Measurements from ENCODE around the gene MEAF6. TPM values are rescaled to one million over a fixed set of nuclear protein-coding genes. Genes with fewer than 3 reads are reported as not detected.
"Not testable (repeated sequence)": the region's sequence is repeated elsewhere in the genome, so short reads cannot be mapped to it uniquely, and the experiment has no call there.

Gene MEAF6
- total RNA-seq, 1 donor from 2014 or later = 62.3 TPM

DNA sequence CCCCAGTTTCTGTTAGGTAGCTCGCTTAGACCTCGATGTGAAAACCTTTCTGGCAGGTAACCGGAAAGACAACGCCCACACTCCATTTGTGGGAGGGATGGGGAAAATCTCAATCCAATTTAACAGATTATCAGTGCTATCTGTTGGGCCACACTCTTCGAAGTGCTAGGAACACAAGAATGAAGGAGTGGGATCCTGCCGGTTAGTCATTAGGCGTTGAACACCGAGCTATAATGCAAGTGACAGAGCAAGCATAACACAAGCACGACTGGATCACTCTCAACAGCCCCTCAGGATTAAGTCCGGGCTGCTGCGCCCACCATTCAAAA is 39.0 kb upstream of the MEAF6 start:
- DNase-seq (ENCODE audit: extremely low spot score, unreplicated experiment) = no peak

GRCh38 chr1:37549341-37549740 is 34.8 kb upstream of the MEAF6 start:
- Mint-ChIP-seq H3K27ac (ENCODE audit: unreplicated experiment) (no peak overlapping the region), H3K4me1 (ENCODE audit: unreplicated experiment) (peaks cover 22% of the 10 kb centered on the region), H3K4me3 (ENCODE audit: unreplicated experiment) (no peak overlapping the region), H3K27me3 (ENCODE audit: unreplicated experiment) (no peaks in the 10 kb centered on the region), H3K9me3 (ENCODE audit: unreplicated experiment) (no peaks in the 10 kb centered on the region), H3K36me3 (ENCODE audit: unreplicated experiment) (peaks cover 23% of the 10 kb centered on the region)
- DNase-seq (ENCODE audit: extremely low spot score, unreplicated experiment) = no peak
- no peak for TF ChIP-seq CTCF (IDR thresholded peaks at IDR 0.05)

More for the DNA sequence above, 39.0 kb upstream of the MEAF6 start:
- Mint-ChIP-seq H3K4me3 (ENCODE audit: unreplicated experiment) (peak overlapping the region; percentile 97), H3K36me3 (ENCODE audit: unreplicated experiment) (peaks cover 10% of the 10 kb centered on the region), H3K27ac (ENCODE audit: unreplicated experiment) (peak overlapping the region; percentile 95), H3K4me1 (ENCODE audit: unreplicated experiment) (peaks cover 37% of the 10 kb centered on the region), H3K27me3 (ENCODE audit: unreplicated experiment) (no peaks in the 10 kb centered on the region), H3K9me3 (ENCODE audit: unreplicated experiment) (no peaks in the 10 kb centered on the region)
- no peak for TF ChIP-seq CTCF (IDR thresholded peaks at IDR 0.05)

DNA sequence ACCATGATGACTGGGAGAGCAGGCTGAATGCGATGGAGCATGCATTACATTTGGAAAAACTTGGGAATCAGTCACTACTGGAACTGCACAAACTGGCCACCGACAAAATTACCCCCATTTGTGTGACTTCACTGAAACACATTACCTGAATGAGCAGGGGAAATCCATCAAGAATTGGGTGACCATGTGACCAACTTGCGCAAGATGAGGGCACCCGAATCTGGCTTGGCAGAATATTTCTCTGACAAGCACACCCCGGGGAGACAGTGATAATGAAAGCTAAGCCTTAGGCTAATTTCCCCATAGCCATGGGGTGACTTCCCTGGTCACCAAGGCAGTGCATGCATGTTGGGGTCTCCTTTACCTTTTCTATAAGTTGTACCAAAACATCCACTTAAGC is 30.5 kb upstream of the MEAF6 start:
- no peaks in the 10 kb centered on the region for H3K4me1 Mint-ChIP-seq (ENCODE audit: unreplicated experiment)
- no peak overlapping the region for H3K27ac Mint-ChIP-seq (ENCODE audit: unreplicated experiment)
- H3K4me3 Mint-ChIP-seq (ENCODE audit: unreplicated experiment) = no peak overlapping the region
- DNase-seq (ENCODE audit: extremely low spot score, unreplicated experiment) = no peak
- peaks cover 35% of the 10 kb centered on the region for H3K36me3 Mint-ChIP-seq (ENCODE audit: unreplicated experiment)
- no peaks in the 10 kb centered on the region for H3K27me3 Mint-ChIP-seq (ENCODE audit: unreplicated experiment)
- no peak for TF ChIP-seq CTCF (IDR thresholded peaks at IDR 0.05)
- no peaks in the 10 kb centered on the region for H3K9me3 Mint-ChIP-seq (ENCODE audit: unreplicated experiment)

DNA sequence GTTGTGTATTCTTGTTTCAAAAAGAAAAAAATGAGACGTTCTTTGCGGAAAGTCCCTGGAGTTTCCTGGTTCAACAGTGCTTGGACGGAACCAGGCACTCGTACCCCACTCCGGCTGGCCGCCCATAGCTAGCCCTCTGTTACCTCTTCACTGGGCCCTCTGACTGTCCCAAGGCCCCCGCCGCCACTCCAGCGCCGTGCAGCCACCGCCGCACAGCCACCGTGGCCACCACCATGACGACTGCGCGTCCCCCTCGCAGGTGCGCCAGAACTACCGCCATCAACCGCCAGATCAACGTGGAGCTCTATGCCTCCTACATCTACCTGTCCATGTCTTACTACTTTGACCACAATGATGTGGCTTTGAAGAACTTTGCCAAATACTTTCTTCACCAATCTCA is 30.0 kb upstream of the MEAF6 start:
- DNase-seq (ENCODE audit: extremely low spot score, unreplicated experiment) = no peak
- no peak overlapping the region for H3K4me3 Mint-ChIP-seq (ENCODE audit: unreplicated experiment)
- H3K27me3 Mint-ChIP-seq (ENCODE audit: unreplicated experiment) = no peaks in the 10 kb centered on the region
- TF ChIP-seq CTCF (IDR thresholded peaks at IDR 0.05) = no peak
- no peaks in the 10 kb centered on the region for H3K4me1 Mint-ChIP-seq (ENCODE audit: unreplicated experiment)
- no peak overlapping the region for H3K27ac Mint-ChIP-seq (ENCODE audit: unreplicated experiment)
- H3K9me3 Mint-ChIP-seq (ENCODE audit: unreplicated experiment) = no peaks in the 10 kb centered on the region
- H3K36me3 Mint-ChIP-seq (ENCODE audit: unreplicated experiment) = peaks cover 33% of the 10 kb centered on the region

GRCh38 chr1:37540036-37540785 is 25.6 kb upstream of the MEAF6 start:
- no peaks in the 10 kb centered on the region for H3K9me3 Mint-ChIP-seq (ENCODE audit: unreplicated experiment)
- no peak for DNase-seq (ENCODE audit: extremely low spot score, unreplicated experiment)
- no peaks in the 10 kb centered on the region for H3K27me3 Mint-ChIP-seq (ENCODE audit: unreplicated experiment)
- peaks cover 40% of the 10 kb centered on the region for H3K36me3 Mint-ChIP-seq (ENCODE audit: unreplicated experiment)
- H3K4me1 Mint-ChIP-seq (ENCODE audit: unreplicated experiment) = no peaks in the 10 kb centered on the region
- H3K4me3 Mint-ChIP-seq (ENCODE audit: unreplicated experiment) = no peak overlapping the region
- no peak for TF ChIP-seq CTCF (IDR thresholded peaks at IDR 0.05)
- H3K27ac Mint-ChIP-seq (ENCODE audit: unreplicated experiment) = no peak overlapping the region

DNA sequence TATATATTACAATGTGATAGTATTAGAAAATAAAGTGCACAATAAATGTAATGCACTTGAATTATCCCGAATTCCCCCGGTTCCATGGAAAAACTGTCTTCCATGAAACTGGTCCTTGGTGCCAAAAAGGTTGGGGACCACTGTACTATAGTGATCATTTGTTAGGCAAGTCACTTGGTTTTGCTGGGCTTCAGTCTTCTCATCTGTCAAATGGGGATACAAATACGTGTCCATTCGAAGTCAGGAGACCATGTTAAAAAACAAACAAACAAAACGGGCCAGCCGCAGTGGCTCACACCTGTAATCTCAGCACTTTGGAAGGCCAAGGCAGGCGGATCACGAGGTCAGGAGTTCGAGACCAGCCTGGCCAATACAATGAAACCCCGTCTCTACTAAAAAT is 24.6 kb upstream of the MEAF6 start:
- H3K27ac Mint-ChIP-seq (ENCODE audit: unreplicated experiment); H3K4me1 Mint-ChIP-seq (ENCODE audit: unreplicated experiment); H3K4me3 Mint-ChIP-seq (ENCODE audit: unreplicated experiment); H3K9me3 Mint-ChIP-seq (ENCODE audit: unreplicated experiment); H3K27me3 Mint-ChIP-seq (ENCODE audit: unreplicated experiment); DNase-seq (ENCODE audit: extremely low spot score, unreplicated experiment): not testable (repeated sequence)
- H3K36me3 Mint-ChIP-seq (ENCODE audit: unreplicated experiment) = peaks cover 37% of the 10 kb centered on the region
